Body of pancreas (tissue), 4 donors: Measurements from ENCODE around the gene NME7. TPM values are rescaled to one million over a fixed set of nuclear protein-coding genes. Genes with fewer than 3 reads are reported as not detected.
"Not testable (repeated sequence)": the region's sequence is repeated elsewhere in the genome, so short reads cannot be mapped to it uniquely, and the experiment has no call there.

Source experiments
- ATAC-seq: fragments of 150-250 bp; one replicate; pipeline ENCODE4 v1.9.1; 2016
- DNase-seq, 4 donors: peaks; one replicate each; pipeline ENCODE4 v3.0.0-alpha.2; 2019
- H3K27ac ChIP-seq, 4 donors: fragments of 200-600 bp; sonication (generic); 1 replicate in 3 of 4; 2 replicates in 1 of 4; pipeline versions ENCODE4 v1.5.1 to v1.6.1; 2016 to 2019; ENCODE audit warnings: mild to moderate bottlenecking in 1 of 4, mixed read lengths in 1 of 4, moderate library complexity in 1 of 4
- H3K27me3 ChIP-seq, 2 donors: fragments of 200-600 bp; sonication (generic); one replicate each; pipeline ENCODE4 v1.6.0; 2016; ENCODE audit warnings: mild to moderate bottlenecking in 1 of 2
- H3K36me3 ChIP-seq, 2 donors: fragments of 200-600 bp; sonication (generic); replicated peaks in 1 of 2; 2 replicates each; pipeline ENCODE4 v1.5.1; 2016; ENCODE audit warnings: low read depth in 2 of 2; ENCODE audit not compliant: insufficient read depth in 1 of 2
- H3K4me1 ChIP-seq: fragments of 200-600 bp; sonication (generic); one replicate; pipeline ENCODE4 v1.6.0; 2016
- H3K4me3 ChIP-seq, 2 donors: fragments of 200-600 bp; sonication (generic); 1 replicate in 1 of 2; 2 replicates in 1 of 2; pipeline ENCODE4 v1.5.1; 2016 to 2019
- H3K9me3 ChIP-seq, 3 donors: fragments of 200-600 bp; sonication (generic); 1 replicate in 2 of 3; 2 replicates in 1 of 3; pipeline ENCODE4 v1.5.1; 2016
- POLR2A ChIP-seq, 3 donors: fragments of 450-650 bp; IDR thresholded peaks; one replicate each; pipeline ENCODE4 v1.6.1; 2016; ENCODE audit warnings: antibody characterized with exemption in 3 of 3, mild to moderate bottlenecking in 2 of 3
- WGBS, 2 donors: methylation state at CpG; one replicate each; pipeline ENCODE4 v1.1.5; 2017; 5-methylcytosine and 5-hydroxymethylcytosine counted together
- intact Hi-C: fragments of 100-400 bp; cut with DNase I; formaldehyde crosslinking; loops from one replicate; pipeline ENCODE4 v1.15.1; 2023
- total RNA-seq, 2 donors: library from RNA; depleted of rRNA; stranded (reverse); fragments of >200 nt; gene quantifications; one replicate each; pipeline ENCODE4 v1.1.0, GENCODE V29; 2016
- TF ChIP-seq, protein P1 (sequence below), 7 experiments: fragments of 450-650 bp in 4 of 7; fragments of 200-600 bp in 3 of 7; sonication (generic) in 3 of 7; IDR thresholded peaks; one replicate each; pipeline ENCODE4 v1.5.1; 2016 to 2019; ENCODE audit warnings: antibody characterized with exemption in 7 of 7

The NME7 gene
- total RNA-seq, 2 donors from 2014 or later = 8.9 to 23.9 TPM

DNA sequence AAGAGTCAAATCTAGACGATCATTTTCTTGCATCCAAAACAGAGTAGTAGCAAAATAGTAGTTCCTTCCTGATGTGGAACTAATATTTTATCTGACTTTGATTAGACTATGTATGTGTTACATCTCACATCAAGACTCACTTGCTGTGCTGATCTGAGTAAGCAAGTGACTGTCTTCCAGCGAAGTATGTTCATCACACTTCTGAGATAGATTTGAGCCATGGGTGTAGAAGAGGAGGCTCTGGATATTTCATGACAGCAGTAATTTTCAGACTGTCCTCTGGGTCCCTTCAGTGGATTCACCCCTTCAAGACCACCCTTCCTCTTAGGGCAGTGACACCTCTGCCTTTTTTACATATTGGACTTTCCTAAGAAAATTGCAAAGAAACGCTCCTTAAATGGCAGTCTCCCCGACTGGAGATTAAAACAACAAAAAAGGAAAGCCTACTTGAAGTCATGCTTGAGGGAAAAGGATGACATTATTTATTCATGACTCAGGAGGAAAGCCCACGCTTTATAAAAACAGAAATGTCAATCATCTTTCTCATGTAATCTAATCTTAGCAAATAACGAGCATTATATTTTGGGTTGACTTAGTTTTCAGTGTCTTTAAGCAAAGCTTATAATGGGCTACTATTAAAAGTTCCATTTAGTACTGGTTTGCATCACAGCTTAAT lies 238.3 kb downstream of the NME7 start:
- ATAC-seq (no peak), DNase-seq (no peak)
- TF ChIP-seq, protein P1, sequence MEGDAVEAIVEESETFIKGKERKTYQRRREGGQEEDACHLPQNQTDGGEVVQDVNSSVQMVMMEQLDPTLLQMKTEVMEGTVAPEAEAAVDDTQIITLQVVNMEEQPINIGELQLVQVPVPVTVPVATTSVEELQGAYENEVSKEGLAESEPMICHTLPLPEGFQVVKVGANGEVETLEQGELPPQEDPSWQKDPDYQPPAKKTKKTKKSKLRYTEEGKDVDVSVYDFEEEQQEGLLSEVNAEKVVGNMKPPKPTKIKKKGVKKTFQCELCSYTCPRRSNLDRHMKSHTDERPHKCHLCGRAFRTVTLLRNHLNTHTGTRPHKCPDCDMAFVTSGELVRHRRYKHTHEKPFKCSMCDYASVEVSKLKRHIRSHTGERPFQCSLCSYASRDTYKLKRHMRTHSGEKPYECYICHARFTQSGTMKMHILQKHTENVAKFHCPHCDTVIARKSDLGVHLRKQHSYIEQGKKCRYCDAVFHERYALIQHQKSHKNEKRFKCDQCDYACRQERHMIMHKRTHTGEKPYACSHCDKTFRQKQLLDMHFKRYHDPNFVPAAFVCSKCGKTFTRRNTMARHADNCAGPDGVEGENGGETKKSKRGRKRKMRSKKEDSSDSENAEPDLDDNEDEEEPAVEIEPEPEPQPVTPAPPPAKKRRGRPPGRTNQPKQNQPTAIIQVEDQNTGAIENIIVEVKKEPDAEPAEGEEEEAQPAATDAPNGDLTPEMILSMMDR (IDR thresholded peaks at IDR 0.05) = no peak
- TF ChIP-seq POLR2A (IDR thresholded peaks at IDR 0.05) = no peak
- intact Hi-C loops = no loop called here
- Histone ChIP-seq H3K27me3 (no peaks in the 10 kb centered on the region), H3K27ac (peak overlapping the region in 1 of 4 donors; percentile 9), H3K36me3 (peaks cover 9% of the 10 kb centered on the region in 2 donors), H3K4me1 (peaks cover 18% of the 10 kb centered on the region), H3K4me3 (no peak overlapping the region), H3K9me3 (no peaks in the 10 kb centered on the region)
- WGBS, 2 donors = 43 to 56% methylated on average over 6 of the region's 6 CpGs

DNA sequence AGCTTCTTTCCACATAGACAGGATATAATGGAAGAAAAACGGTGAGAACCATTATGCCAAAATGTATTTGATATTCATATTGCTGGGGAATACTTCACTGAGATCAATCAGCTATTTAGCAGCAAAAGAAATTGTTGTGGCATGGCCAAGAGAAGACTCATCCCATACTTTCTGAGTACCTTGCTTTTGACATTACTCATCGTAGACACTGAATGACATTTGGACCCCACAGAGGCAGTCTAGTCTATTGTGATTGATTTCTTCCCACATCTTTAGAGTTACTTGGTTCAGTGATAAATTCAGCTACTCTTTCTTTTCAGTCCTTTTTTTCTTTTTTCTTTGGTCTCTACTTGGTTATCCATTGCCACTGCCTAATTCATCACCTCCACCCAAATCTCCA lies 239.0 kb downstream of the NME7 start:
- ATAC-seq (no peak), DNase-seq (no peak)
- peaks cover 9% of the 10 kb centered on the region in 2 donors for H3K36me3 ChIP-seq
- 74% methylated on average over 2 of the region's 2 CpGs for WGBS, 2 donors
- intact Hi-C loops = no loop called here
- TF ChIP-seq POLR2A (IDR thresholded peaks at IDR 0.05) = no peak
- TF ChIP-seq, protein P1 (IDR thresholded peaks at IDR 0.05) = no peak
- peaks cover 16% of the 10 kb centered on the region for H3K4me1 ChIP-seq
- H3K4me3 ChIP-seq = no peak overlapping the region
- H3K27me3 ChIP-seq = no peaks in the 10 kb centered on the region
- H3K9me3 ChIP-seq = no peaks in the 10 kb centered on the region
- peak overlapping the region in 1 of 4 donors; percentile 9 for H3K27ac ChIP-seq

DNA sequence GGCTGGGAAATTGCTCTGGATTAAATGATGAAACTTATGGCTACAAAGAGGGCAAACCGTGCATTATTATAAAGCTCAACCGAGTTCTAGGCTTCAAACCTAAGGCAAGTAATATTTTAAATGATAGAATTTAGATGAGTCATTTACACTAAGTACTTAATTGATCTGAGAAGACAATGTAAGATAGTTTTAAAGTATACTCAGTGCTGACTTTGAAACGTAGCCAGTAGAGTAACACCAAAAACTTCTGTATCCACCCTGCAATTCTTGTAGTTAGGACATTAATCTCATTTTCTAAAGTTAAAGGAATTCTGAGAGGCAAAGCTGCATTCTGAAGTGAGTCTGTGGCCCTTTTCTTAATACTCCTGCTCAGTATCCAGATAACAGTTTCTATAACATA lies 240.3 kb downstream of the NME7 start:
- H3K4me1 ChIP-seq = peaks cover 16% of the 10 kb centered on the region
- H3K36me3 ChIP-seq = peaks cover 9% of the 10 kb centered on the region in 2 donors
- H3K4me3 ChIP-seq = no peak overlapping the region
- intact Hi-C loops = no loop called here
- no peaks in the 10 kb centered on the region for H3K9me3 ChIP-seq
- H3K27me3 ChIP-seq = no peaks in the 10 kb centered on the region
- TF ChIP-seq, protein P1 (IDR thresholded peaks at IDR 0.05) = no peak
- no peak for TF ChIP-seq POLR2A (IDR thresholded peaks at IDR 0.05)
- DNase-seq (no peak), ATAC-seq (no peak)
- 64 to 68% methylated on average over 3 of the region's 3 CpGs for WGBS, 2 donors
- H3K27ac ChIP-seq = peak overlapping the region in 2 of 4 donors; percentile 3 to 67

DNA sequence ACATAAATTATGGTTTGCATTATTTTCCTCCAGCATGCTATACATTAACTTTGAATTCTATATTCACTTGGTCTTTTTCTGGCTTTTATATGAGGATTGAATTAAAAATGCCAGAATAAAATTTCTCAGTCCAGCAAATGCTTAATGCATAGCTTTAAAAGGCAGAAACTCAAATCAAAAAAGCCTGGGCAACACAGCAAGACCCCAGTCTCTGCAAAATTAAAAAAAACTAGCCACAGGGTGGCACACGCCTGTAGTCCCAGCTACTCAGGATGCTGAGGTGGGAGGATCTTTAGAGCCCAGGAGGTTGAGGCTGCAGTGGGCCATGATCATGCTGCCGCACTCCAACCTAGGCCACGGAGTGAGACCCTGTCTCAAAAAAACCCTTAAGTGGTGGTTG lies 241.3 kb downstream of the NME7 start:
- Histone ChIP-seq H3K36me3 (peaks cover 5 to 9% of the 10 kb centered on the region in 2 donors), H3K27me3 (no peaks in the 10 kb centered on the region), H3K4me1 (peaks cover 16% of the 10 kb centered on the region), H3K9me3 (no peaks in the 10 kb centered on the region), H3K27ac (peak overlapping the region in 1 of 4 donors; percentile 67), H3K4me3 (no peak overlapping the region)
- DNase-seq = no peak
- no peak for ATAC-seq
- 86 to 92% methylated on average over 3 of the region's 3 CpGs for WGBS, 2 donors
- no peak for TF ChIP-seq POLR2A (IDR thresholded peaks at IDR 0.05)
- TF ChIP-seq, protein P1 (IDR thresholded peaks at IDR 0.05) = no peak
- intact Hi-C loops = no loop called here

DNA sequence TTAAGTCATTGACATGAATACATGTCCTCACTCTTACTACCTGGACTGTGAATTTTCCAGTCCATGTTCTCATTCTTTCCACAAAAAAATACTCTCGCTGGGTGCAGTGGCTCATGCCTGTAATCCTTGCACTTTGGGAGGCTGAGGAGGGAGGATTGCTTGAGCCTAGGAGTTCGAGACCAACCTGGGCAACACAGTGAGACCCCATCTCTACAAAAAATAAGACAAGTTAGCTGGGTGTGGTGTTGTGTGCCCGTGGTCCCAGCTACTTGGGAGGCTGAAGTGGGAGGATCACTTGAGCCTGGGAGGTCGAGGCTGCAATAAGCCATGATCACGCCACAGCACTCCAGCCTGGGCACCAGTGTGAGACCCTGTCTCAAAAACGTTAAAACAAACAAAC lies 242.0 kb downstream of the NME7 start:
- intact Hi-C loops, H3K27me3 ChIP-seq, H3K9me3 ChIP-seq, DNase-seq, H3K36me3 ChIP-seq, H3K4me3 ChIP-seq, ATAC-seq: not testable (repeated sequence)
- Histone ChIP-seq H3K4me1 (peaks cover 16% of the 10 kb centered on the region), H3K27ac (peak overlapping the region in 3 of 4 donors; percentile 59 to 67 (median 64))
- WGBS, 2 donors = 75 to 80% methylated on average over 6 of the region's 6 CpGs
